ENCODE measurements around the gene SOX30.
"Not testable (repeated sequence)": the region's sequence is repeated elsewhere in the genome, so short reads cannot be mapped to it uniquely, and the experiment has no call there.

SOX30 gene

DNA sequence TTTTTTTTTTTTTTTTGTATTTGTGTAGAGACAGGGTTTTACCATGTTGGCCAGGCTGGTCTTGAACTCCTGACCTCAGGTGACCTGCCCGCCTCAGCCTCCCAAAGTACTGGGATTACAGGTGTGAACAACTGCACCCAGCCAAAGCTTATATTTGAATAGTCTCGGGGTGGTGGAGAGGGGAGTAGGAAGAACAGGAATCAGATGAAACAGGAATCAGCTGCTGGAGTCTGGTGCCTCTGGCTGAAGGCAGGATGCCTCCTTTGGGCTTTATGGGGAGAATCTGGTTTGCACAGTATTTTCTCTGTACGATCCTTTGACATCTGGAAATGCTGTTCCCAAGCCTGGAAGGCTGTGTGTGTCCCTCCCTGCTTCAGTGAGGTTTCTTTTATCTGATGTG lies 30.0 kb upstream of the SOX30 start:
- TF ChIP-seq, protein P1, sequence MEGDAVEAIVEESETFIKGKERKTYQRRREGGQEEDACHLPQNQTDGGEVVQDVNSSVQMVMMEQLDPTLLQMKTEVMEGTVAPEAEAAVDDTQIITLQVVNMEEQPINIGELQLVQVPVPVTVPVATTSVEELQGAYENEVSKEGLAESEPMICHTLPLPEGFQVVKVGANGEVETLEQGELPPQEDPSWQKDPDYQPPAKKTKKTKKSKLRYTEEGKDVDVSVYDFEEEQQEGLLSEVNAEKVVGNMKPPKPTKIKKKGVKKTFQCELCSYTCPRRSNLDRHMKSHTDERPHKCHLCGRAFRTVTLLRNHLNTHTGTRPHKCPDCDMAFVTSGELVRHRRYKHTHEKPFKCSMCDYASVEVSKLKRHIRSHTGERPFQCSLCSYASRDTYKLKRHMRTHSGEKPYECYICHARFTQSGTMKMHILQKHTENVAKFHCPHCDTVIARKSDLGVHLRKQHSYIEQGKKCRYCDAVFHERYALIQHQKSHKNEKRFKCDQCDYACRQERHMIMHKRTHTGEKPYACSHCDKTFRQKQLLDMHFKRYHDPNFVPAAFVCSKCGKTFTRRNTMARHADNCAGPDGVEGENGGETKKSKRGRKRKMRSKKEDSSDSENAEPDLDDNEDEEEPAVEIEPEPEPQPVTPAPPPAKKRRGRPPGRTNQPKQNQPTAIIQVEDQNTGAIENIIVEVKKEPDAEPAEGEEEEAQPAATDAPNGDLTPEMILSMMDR (IDR thresholded peaks at IDR 0.05; ENCODE audit: extremely low read depth, insufficient read depth, missing control alignments), result no peak
- in situ Hi-C loops (cut with MboI; ENCODE audit: low pct_unique_long_range_greater_than_20kb, low sequenced_read_pairs, unreplicated experiment), result no loop called here
- DNase-seq (ENCODE audit: low spot score), result no peak

DNA sequence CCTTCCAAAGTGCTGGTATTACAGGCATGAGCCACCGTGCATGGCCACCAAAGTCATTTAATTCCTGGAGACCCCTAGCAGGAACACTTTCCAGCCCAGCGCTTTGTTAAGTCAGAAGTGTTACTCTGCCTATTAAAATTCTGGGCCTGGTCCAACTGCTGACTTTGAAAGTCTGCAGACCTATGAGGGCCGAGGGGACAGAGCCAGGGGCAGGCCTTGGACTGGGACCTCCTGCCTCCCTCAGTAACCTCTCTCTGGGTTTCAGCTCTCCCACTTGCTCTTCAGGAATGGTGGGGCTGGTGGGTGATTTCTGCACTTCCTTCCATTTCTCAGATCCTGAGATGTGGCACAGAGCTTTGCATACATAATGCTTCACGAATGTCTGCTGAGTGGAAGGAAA lies 28.8 kb upstream of the SOX30 start:
- DNase-seq (ENCODE audit: low spot score), result no peak
- in situ Hi-C loops (cut with MboI; ENCODE audit: low pct_unique_long_range_greater_than_20kb, low sequenced_read_pairs, unreplicated experiment), result no loop called here
- TF ChIP-seq, protein P1 (IDR thresholded peaks at IDR 0.05; ENCODE audit: extremely low read depth, insufficient read depth, missing control alignments), result no peak

DNA sequence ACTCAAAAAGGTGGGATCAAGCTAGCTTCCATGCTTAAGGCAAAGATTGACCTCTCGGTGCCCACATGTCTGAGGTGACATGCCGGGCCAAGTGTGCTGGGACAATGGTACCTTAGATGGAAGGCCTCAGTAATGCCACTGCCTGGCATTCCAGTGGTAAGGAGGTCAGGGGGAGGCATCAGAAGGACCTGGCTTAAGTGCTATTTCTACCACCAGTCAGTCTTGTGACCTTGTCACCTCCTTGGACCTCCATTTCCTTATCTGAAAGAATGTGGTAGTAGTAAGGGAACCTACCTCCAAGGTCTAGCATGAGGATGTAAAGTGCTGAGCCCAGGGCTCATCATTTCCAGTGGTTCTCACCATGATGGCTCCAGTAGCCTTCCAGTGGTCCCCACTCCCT lies 28.0 kb upstream of the SOX30 start:
- in situ Hi-C loops (cut with MboI; ENCODE audit: low pct_unique_long_range_greater_than_20kb, low sequenced_read_pairs, unreplicated experiment), result no loop called here
- no peak for DNase-seq (ENCODE audit: low spot score)
- TF ChIP-seq, protein P1 (IDR thresholded peaks at IDR 0.05; ENCODE audit: extremely low read depth, insufficient read depth, missing control alignments), result no peak

DNA sequence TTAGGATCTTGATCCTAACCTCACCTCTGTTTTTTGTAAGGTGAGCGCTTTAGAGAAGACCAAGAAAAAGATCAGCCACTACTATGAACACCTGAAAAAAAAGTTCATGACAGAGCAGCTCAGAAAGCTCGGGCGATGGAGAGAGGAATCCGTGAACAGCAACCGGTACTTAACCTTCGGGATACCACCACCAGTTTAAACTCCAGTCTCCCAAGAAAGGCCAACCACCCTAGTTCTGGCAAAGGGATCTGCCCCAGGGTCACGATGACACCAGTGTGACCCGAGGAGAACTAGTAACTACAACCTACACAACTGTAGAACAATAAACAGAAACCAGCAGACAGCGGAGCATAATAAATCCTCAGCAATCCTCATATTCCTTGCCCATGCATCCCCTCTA lies 27.6 kb upstream of the SOX30 start:
- TF ChIP-seq, protein P1 (IDR thresholded peaks at IDR 0.05; ENCODE audit: extremely low read depth, insufficient read depth, missing control alignments), result no peak

DNA sequence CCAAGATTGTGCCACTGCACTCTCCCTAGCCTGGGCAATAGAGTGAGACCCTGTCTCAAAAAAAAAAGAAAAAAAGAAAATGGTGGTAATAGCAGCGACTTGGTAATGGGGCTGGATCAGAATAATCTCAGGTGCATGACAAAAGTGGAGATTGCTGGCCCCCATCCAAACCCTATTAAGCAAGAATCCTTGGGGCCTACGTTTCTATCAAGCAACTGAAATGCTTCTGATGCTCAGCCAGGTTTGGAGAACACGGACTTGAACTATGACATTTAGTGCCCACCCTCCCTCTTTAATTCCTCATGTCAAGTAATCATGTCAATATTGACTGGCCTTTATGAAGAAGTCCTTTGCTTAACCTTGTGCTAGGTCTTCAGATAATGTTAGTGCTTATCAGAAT lies 25.7 kb upstream of the SOX30 start:
- TF ChIP-seq, protein P1 (IDR thresholded peaks at IDR 0.05; ENCODE audit: extremely low read depth, insufficient read depth, missing control alignments), result no peak
- DNase-seq (ENCODE audit: low spot score), result no peak
- in situ Hi-C loops (cut with MboI; ENCODE audit: low pct_unique_long_range_greater_than_20kb, low sequenced_read_pairs, unreplicated experiment), result no loop called here

More for the DNA sequence above, 27.6 kb upstream of the SOX30 start:
- in situ Hi-C loops (cut with MboI; ENCODE audit: low pct_unique_long_range_greater_than_20kb, low sequenced_read_pairs, unreplicated experiment), result no loop called here
- no peak for DNase-seq (ENCODE audit: low spot score)

DNA sequence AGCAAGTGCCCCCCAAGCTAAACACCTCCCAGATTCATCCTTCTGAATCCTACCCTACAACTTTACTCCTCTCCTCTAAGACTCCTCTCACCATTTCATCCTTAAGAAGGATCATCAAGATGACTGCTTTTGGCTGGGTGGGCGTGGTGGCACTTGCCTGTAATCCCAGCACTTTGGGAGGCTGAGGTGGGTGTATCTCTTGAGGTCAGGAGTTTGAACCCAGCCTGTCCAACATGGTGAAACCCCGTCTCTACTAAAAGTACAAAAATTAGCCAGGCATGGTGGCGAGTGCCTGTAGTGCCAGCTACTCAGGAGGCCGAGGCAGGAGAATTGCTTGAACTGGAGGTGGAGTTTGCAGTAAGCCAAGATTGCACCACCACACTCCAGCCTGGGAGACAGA lies 22.1 kb upstream of the SOX30 start:
- DNase-seq (ENCODE audit: low spot score); in situ Hi-C loops (cut with MboI; ENCODE audit: low pct_unique_long_range_greater_than_20kb, low sequenced_read_pairs, unreplicated experiment): not testable (repeated sequence)

DNA sequence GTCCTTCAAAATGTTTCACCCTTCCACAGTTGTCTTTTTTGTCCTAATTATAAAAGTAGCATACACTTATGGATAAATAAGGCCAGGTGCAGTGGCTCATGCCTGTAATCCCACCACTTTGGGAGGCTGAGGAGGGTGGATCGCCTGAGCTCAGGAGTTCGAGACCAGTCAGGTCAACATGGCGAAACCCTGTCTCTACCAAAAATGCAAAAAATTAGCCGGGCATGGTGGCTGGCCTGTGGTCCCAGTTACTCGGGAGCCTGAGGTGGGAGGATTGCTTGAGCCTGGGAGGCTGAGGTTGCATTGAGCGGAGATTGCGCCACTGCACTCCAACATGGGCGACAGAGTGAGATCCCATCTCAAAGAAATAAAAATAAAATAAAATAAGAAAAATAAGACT lies 20.7 kb upstream of the SOX30 start:
- no peak for DNase-seq (ENCODE audit: low spot score)
- in situ Hi-C loops (cut with MboI; ENCODE audit: low pct_unique_long_range_greater_than_20kb, low sequenced_read_pairs, unreplicated experiment), result no loop called here
- TF ChIP-seq, protein P1 (IDR thresholded peaks at IDR 0.05; ENCODE audit: extremely low read depth, insufficient read depth, missing control alignments), result no peak

Data from GM13977 (cell line).